WTC11 (cell line): Measurements from ENCODE around the gene OR12D1. TPM values are rescaled to one million over a fixed set of nuclear protein-coding genes. Genes with fewer than 3 reads are reported as not detected.

ENCODE experiments used
- ATAC-seq: fragments of 200-7000 bp; cut with Tn5 transposase; 2 replicates; pipeline ENCODE4 v1.10.0; 2021; ENCODE audit warnings: mild to moderate bottlenecking, moderate library complexity
- CTCF ChIA-PET: fragments of 300-600 bp; sonication (Branson Sonifier 250); formaldehyde crosslinking; loops from one replicate; lab custom pipeline; 2021; ENCODE audit warnings: antibody characterized with exemption; lab: Charles Lee
- POLR2A ChIA-PET: fragments of 350-600 bp; sonication (Branson Sonifier 250); formaldehyde crosslinking; loops from one replicate; lab custom pipeline; 2021; ENCODE audit warnings: antibody characterized with exemption; lab: Charles Lee
- DNase-seq: peaks from one replicate; pipeline ENCODE4 v3.0.0; 2021; ENCODE audit warnings: low spot score
- H3K27ac Mint-ChIP-seq: 2 replicates; pipeline ENCODE4 v1.8.0; 2021; ENCODE audit warnings: mixed read lengths
- H3K27me3 Mint-ChIP-seq: 2 replicates; pipeline ENCODE4 v1.8.0; 2021; ENCODE audit warnings: low read depth, mild to moderate bottlenecking, moderate library complexity, mixed read lengths
- H3K36me3 Mint-ChIP-seq: 2 replicates; pipeline ENCODE4 v1.8.0; 2021; ENCODE audit warnings: mixed read lengths
- H3K4me1 Mint-ChIP-seq: 2 replicates; pipeline ENCODE4 v1.8.0; 2022; ENCODE audit warnings: mixed read lengths
- H3K4me3 Mint-ChIP-seq: 2 replicates; pipeline ENCODE4 v1.8.0; 2021; ENCODE audit warnings: mild to moderate bottlenecking, moderate library complexity, mixed read lengths
- H3K9me3 Mint-ChIP-seq: 2 replicates; pipeline ENCODE4 v1.8.0; 2021; ENCODE audit warnings: mixed read lengths
- CBFB ChIP-seq: sonication (generic); formaldehyde crosslinking; IDR thresholded peaks from 2 replicates; pipeline ENCODE4 v1.8.1; 2022; ENCODE audit warnings: mild to moderate bottlenecking, low read depth, missing genetic modification reagents
- CDX4 ChIP-seq: fragments of 250-450 bp; sonication (Bioruptor Pico); IDR thresholded peaks from 2 replicates; pipeline ENCODE4 v1.9.0; 2021; ENCODE audit warnings: moderate library complexity, mild to moderate bottlenecking, inconsistent platforms, borderline replicate concordance
- ETV6 ChIP-seq: sonication (generic); formaldehyde crosslinking; IDR thresholded peaks from 2 replicates; pipeline ENCODE4 v1.8.1; 2022; ENCODE audit warnings: mild to moderate bottlenecking, missing genetic modification reagents
- FOXJ3 ChIP-seq: sonication (generic); formaldehyde crosslinking; IDR thresholded peaks from 2 replicates; pipeline ENCODE4 v1.9.0; 2021; ENCODE audit warnings: missing genetic modification reagents, mild to moderate bottlenecking, borderline replicate concordance
- JAZF1 ChIP-seq: fragments of 250-450 bp; sonication (Bioruptor Pico); IDR thresholded peaks from 2 replicates; pipeline ENCODE4 v1.9.0; 2021; ENCODE audit warnings: moderate library complexity, mild to moderate bottlenecking, inconsistent platforms
- OVOL2 ChIP-seq: fragments of 250-450 bp; sonication (Bioruptor Pico); IDR thresholded peaks from 2 replicates; pipeline ENCODE4 v1.9.0; 2021; ENCODE audit warnings: mild to moderate bottlenecking, borderline replicate concordance
- RORB ChIP-seq: fragments of 250-450 bp; sonication (Bioruptor Pico); IDR thresholded peaks from 2 replicates; pipeline ENCODE4 v1.9.0; 2021; ENCODE audit warnings: mild to moderate bottlenecking
- SMAD3 ChIP-seq: sonication (generic); formaldehyde crosslinking; IDR thresholded peaks from 2 replicates; pipeline ENCODE4 v1.8.0; 2022; ENCODE audit warnings: missing genetic modification reagents, mild to moderate bottlenecking, borderline replicate concordance
- ZBTB21 ChIP-seq: sonication (generic); formaldehyde crosslinking; IDR thresholded peaks from 2 replicates; pipeline ENCODE4 v1.8.1; 2023; ENCODE audit warnings: mild to moderate bottlenecking, missing genetic modification reagents, borderline replicate concordance
- ZMAT4 ChIP-seq: fragments of 250-450 bp; sonication (Bioruptor Pico); IDR thresholded peaks from 2 replicates; pipeline ENCODE4 v1.9.0; 2021; ENCODE audit warnings: mild to moderate bottlenecking
- ZNF317 ChIP-seq: sonication (generic); formaldehyde crosslinking; IDR thresholded peaks from 2 replicates; pipeline ENCODE4 v1.8.1; 2023; ENCODE audit warnings: low read depth, mild to moderate bottlenecking, moderate library complexity, missing genetic modification reagents, borderline replicate concordance
- ZNF425 ChIP-seq: fragments of 250-450 bp; sonication (Bioruptor Pico); conservative IDR thresholded peaks from 2 replicates; pipeline ENCODE4 v1.9.0; 2021; ENCODE audit warnings: mild to moderate bottlenecking
- total RNA-seq: library from RNA; stranded (reverse); gene quantifications from 3 replicates; pipeline ENCODE4 v1.2.3, GENCODE V29; 2021
- TF ChIP-seq, protein P1 (sequence below): sonication (generic); formaldehyde crosslinking; IDR thresholded peaks from 2 replicates; pipeline ENCODE4 v1.8.1; 2023; ENCODE audit warnings: mild to moderate bottlenecking, missing genetic modification reagents, moderate library complexity
- TF ChIP-seq, protein P2 (sequence below): sonication (generic); formaldehyde crosslinking; IDR thresholded peaks from 2 replicates; pipeline ENCODE4 v1.8.1; 2022; ENCODE audit warnings: mild to moderate bottlenecking, missing genetic modification reagents, moderate library complexity, borderline replicate concordance
- TF ChIP-seq, protein P3 (sequence below): sonication (generic); formaldehyde crosslinking; IDR thresholded peaks from 2 replicates; pipeline ENCODE4 v1.8.1; 2023; ENCODE audit warnings: mild to moderate bottlenecking, missing genetic modification reagents, borderline replicate concordance

Gene OR12D1
- total RNA-seq, 1 experiment from 2014 or later: not detected

DNA sequence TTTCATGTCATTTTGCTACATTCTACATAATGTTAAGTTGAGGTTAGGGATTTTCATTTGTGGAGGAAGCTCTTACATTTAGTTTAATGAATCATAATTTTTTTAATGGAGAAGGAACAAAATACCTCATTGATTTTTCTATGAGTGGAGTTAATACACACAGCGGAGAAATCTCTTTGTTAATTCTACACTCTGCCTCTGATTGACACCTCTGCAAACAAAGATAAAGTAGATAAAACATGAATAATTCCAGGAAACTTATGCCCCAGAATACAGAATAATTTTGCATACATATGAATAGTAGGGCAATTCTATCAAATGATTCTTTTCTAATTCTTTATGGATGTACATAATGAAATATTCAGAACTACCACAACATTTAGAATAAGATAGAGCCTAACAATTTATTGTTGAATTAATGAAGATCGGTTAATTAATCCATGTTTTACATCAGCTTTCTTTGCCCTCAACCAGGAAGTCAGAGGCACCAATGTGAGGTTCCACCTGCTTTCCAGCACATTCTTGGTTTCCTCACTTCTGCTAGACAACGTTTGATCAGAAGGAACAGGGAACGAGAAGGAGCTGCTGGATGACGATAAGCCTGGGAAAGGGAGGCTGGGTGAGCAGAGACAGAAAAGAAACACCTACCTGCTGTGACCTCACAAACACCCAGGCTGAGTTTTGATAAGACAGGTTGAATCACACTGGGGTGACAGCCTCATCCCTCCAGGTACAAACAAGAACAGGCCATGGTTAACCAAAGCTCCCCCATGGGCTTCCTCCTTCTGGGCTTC, 46.5 kb downstream of the OR12D1 start:
- Mint-ChIP-seq H3K27me3 (peaks cover 6% of the 10 kb centered on the region), H3K27ac (no peak overlapping the region), H3K4me3 (no peak overlapping the region), H3K9me3 (peaks cover 6% of the 10 kb centered on the region), H3K4me1 (peaks cover 4% of the 10 kb centered on the region), H3K36me3 (no peaks in the 10 kb centered on the region)
- TF ChIP-seq ZBTB21 (CRISPR knock-in tag): no peak
- TF ChIP-seq CDX4 (CRISPR knock-in tag): no peak
- no peak for TF ChIP-seq ZMAT4 (CRISPR knock-in tag)
- no peak for TF ChIP-seq ZNF317 (CRISPR knock-in tag)
- no peak for TF ChIP-seq ETV6 (CRISPR knock-in tag)
- no peak for TF ChIP-seq SMAD3 (CRISPR knock-in tag)
- no peak for TF ChIP-seq CBFB (CRISPR knock-in tag)
- TF ChIP-seq, protein P1, sequence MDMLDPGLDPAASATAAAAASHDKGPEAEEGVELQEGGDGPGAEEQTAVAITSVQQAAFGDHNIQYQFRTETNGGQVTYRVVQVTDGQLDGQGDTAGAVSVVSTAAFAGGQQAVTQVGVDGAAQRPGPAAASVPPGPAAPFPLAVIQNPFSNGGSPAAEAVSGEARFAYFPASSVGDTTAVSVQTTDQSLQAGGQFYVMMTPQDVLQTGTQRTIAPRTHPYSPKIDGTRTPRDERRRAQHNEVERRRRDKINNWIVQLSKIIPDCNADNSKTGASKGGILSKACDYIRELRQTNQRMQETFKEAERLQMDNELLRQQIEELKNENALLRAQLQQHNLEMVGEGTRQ (CRISPR knock-in tag): no peak
- TF ChIP-seq, protein P2, sequence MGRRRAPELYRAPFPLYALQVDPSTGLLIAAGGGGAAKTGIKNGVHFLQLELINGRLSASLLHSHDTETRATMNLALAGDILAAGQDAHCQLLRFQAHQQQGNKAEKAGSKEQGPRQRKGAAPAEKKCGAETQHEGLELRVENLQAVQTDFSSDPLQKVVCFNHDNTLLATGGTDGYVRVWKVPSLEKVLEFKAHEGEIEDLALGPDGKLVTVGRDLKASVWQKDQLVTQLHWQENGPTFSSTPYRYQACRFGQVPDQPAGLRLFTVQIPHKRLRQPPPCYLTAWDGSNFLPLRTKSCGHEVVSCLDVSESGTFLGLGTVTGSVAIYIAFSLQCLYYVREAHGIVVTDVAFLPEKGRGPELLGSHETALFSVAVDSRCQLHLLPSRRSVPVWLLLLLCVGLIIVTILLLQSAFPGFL (CRISPR knock-in tag): no peak
- TF ChIP-seq FOXJ3 (CRISPR knock-in tag): no peak
- TF ChIP-seq ZNF425 (CRISPR knock-in tag): no peak
- TF ChIP-seq, protein P3, sequence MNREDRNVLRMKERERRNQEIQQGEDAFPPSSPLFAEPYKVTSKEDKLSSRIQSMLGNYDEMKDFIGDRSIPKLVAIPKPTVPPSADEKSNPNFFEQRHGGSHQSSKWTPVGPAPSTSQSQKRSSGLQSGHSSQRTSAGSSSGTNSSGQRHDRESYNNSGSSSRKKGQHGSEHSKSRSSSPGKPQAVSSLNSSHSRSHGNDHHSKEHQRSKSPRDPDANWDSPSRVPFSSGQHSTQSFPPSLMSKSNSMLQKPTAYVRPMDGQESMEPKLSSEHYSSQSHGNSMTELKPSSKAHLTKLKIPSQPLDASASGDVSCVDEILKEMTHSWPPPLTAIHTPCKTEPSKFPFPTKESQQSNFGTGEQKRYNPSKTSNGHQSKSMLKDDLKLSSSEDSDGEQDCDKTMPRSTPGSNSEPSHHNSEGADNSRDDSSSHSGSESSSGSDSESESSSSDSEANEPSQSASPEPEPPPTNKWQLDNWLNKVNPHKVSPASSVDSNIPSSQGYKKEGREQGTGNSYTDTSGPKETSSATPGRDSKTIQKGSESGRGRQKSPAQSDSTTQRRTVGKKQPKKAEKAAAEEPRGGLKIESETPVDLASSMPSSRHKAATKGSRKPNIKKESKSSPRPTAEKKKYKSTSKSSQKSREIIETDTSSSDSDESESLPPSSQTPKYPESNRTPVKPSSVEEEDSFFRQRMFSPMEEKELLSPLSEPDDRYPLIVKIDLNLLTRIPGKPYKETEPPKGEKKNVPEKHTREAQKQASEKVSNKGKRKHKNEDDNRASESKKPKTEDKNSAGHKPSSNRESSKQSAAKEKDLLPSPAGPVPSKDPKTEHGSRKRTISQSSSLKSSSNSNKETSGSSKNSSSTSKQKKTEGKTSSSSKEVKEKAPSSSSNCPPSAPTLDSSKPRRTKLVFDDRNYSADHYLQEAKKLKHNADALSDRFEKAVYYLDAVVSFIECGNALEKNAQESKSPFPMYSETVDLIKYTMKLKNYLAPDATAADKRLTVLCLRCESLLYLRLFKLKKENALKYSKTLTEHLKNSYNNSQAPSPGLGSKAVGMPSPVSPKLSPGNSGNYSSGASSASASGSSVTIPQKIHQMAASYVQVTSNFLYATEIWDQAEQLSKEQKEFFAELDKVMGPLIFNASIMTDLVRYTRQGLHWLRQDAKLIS (CRISPR knock-in tag): no peak
- no peak for TF ChIP-seq RORB
- TF ChIP-seq JAZF1 (CRISPR knock-in tag): no peak
- TF ChIP-seq OVOL2: no peak
- DNase-seq (no peak), ATAC-seq (no peak)
- CTCF ChIA-PET: no interaction called here
- POLR2A ChIA-PET: no interaction called here

GRCh38 chr6:29462022-29462421, 47.3 kb downstream of the OR12D1 start:
- ATAC-seq: no peak
- peaks cover 6% of the 10 kb centered on the region for H3K9me3 Mint-ChIP-seq
- H3K27ac Mint-ChIP-seq: no peak overlapping the region
- peaks cover 4% of the 10 kb centered on the region for H3K4me1 Mint-ChIP-seq
- POLR2A ChIA-PET: no interaction called here
- DNase-seq: no peak
- CTCF ChIA-PET: no interaction called here
- no peak overlapping the region for H3K4me3 Mint-ChIP-seq
- no peak for TF ChIP-seq SMAD3 (CRISPR knock-in tag)
- peaks cover 6% of the 10 kb centered on the region for H3K27me3 Mint-ChIP-seq
- H3K36me3 Mint-ChIP-seq: no peaks in the 10 kb centered on the region
